Superior temporal gyrus (tissue), 1 donor: Measurements from ENCODE around the gene TYR.
A peak's percentile ranks its signal among the peaks of the same experiment; 100 is the strongest.
"Not testable (repeated sequence)": the region's sequence is repeated elsewhere in the genome, so short reads cannot be mapped to it uniquely, and the experiment has no call there.

Source experiments
- DNase-seq: peaks from one replicate; pipeline ENCODE4 v3.0.0-alpha.2; 2016; ENCODE audit errors: extremely low spot score

Gene TYR

GRCh38 chr11:89177691-89178231 lies at the start of gene TYR:
TYR (plus strand) TSS chr11:89177875; CDS start chr11:89177954, 79 bp downstream.
- no peak for DNase-seq

- DNase-seq, result no peak
These were observed 41.1 kb upstream of the TYR start for GRCh38 chr11:89136606-89137005.

- DNase-seq, result no peak
These were observed 30.4 kb upstream of the TYR start for GRCh38 chr11:89147229-89147628.

- no peak for DNase-seq
These were observed 17.7 kb upstream of the TYR start for GRCh38 chr11:89159974-89160373.

GRCh38 chr11:89161949-89162348 lies 15.7 kb upstream of the TYR start:
- DNase-seq, result no peak

- DNase-seq, result no peak
These were observed 14.0 kb upstream of the TYR start for GRCh38 chr11:89163686-89164085.

GRCh38 chr11:89168396-89168795 lies 9.3 kb upstream of the TYR start:
- DNase-seq, result no peak

GRCh38 chr11:89175796-89176195 lies 1.9 kb upstream of the TYR start:
- peak; percentile 32 for DNase-seq

- DNase-seq, result no peak
These were observed 737 bp upstream of the TYR start for GRCh38 chr11:89176938-89177337.

GRCh38 chr11:89181111-89181510 lies 3.4 kb downstream of the TYR start:
- DNase-seq, result no peak

- DNase-seq, result peak; percentile 22
These were observed 5.3 kb downstream of the TYR start for GRCh38 chr11:89182773-89183518.

- peak; percentile 50 for DNase-seq
These were observed 6.3 kb downstream of the TYR start for GRCh38 chr11:89184021-89184420.

GRCh38 chr11:89189776-89190175 lies 12.1 kb downstream of the TYR start:
- DNase-seq, result no peak

GRCh38 chr11:89201138-89201537 lies 23.5 kb downstream of the TYR start:
- DNase-seq, result no peak

GRCh38 chr11:89203814-89204213 lies 26.1 kb downstream of the TYR start:
- no peak for DNase-seq

GRCh38 chr11:89205378-89205777 lies 27.7 kb downstream of the TYR start:
- DNase-seq, result no peak

- no peak for DNase-seq
These were observed 43.1 kb downstream of the TYR start for GRCh38 chr11:89220684-89221339.

GRCh38 chr11:89235083-89235482 lies 57.4 kb downstream of the TYR start:
- DNase-seq, result no peak

- no peak for DNase-seq
These were observed 58.3 kb downstream of the TYR start for GRCh38 chr11:89235976-89236375.

GRCh38 chr11:89247007-89247406 lies 69.3 kb downstream of the TYR start:
- DNase-seq, result not testable (repeated sequence)

GRCh38 chr11:89249196-89249595 lies 71.5 kb downstream of the TYR start:
- no peak for DNase-seq

GRCh38 chr11:89261483-89261882 lies 83.8 kb downstream of the TYR start:
- DNase-seq, result not testable (repeated sequence)

- no peak for DNase-seq
These were observed 90.1 kb downstream of the TYR start for GRCh38 chr11:89267660-89268302.
